Activated CD4-positive, alpha-beta T cell treated with anti-CD3 and anti-CD28 coated beads, Interleukin-2, amount 10 ng/mL, durations not matched to agents 7 days and 5 days (primary cell): ENCODE data around the gene OMG. TPM values are rescaled to one million over a fixed set of nuclear protein-coding genes. Genes with fewer than 3 reads are reported as not detected.
A peak's percentile ranks its signal among the peaks of the same experiment; 100 is the strongest.
"Not testable (repeated sequence)": the region's sequence is repeated elsewhere in the genome, so short reads cannot be mapped to it uniquely, and the experiment has no call there.

Source experiments
- CTCF ChIA-PET: fragments of 350-600 bp; sonication (Branson Sonifier 250); formaldehyde crosslinking; loops from one replicate; lab custom pipeline; 2021; ENCODE audit warnings: antibody characterized with exemption; lab: Charles Lee
- POLR2A ChIA-PET: fragments of 350-600 bp; sonication (Branson Sonifier 250); formaldehyde crosslinking; loops from one replicate; lab custom pipeline; 2021; ENCODE audit warnings: antibody characterized with exemption; lab: Charles Lee
- DNase-seq: peaks from one replicate; pipeline ENCODE4 v3.0.0-alpha.2; 2020
- H3K27ac Mint-ChIP-seq: one replicate; pipeline ENCODE4 v1.8.0; 2021; ENCODE audit warnings: mild to moderate bottlenecking, moderate library complexity, mixed read lengths
- H3K27me3 Mint-ChIP-seq: one replicate; pipeline ENCODE4 v1.8.0; 2021; ENCODE audit warnings: mixed read lengths
- H3K36me3 Mint-ChIP-seq: one replicate; pipeline ENCODE4 v1.8.0; 2021; ENCODE audit warnings: low read depth, mixed read lengths
- H3K4me1 Mint-ChIP-seq: one replicate; pipeline ENCODE4 v1.8.0; 2021; ENCODE audit warnings: mixed read lengths
- H3K4me3 Mint-ChIP-seq: one replicate; pipeline ENCODE4 v1.8.0; 2021; ENCODE audit warnings: mild to moderate bottlenecking, moderate library complexity, mixed read lengths
- H3K9me3 Mint-ChIP-seq: one replicate; pipeline ENCODE4 v1.8.0; 2021; ENCODE audit warnings: mixed read lengths
- total RNA-seq, 2 experiments: library from RNA; stranded (reverse); gene quantifications; one replicate each; pipeline ENCODE4 v1.2.3, GENCODE V29; 2021

The OMG gene
- total RNA-seq = under 1 TPM; 0.44 to 0.62 TPM

- H3K4me1 Mint-ChIP-seq = peaks cover 2% of the 10 kb centered on the region
- no peak for DNase-seq
- POLR2A ChIA-PET = no interaction called here
- CTCF ChIA-PET = no interaction called here
- no peaks in the 10 kb centered on the region for H3K27me3 Mint-ChIP-seq
- H3K4me3 Mint-ChIP-seq = no peak within 1 kb of the TSS
- H3K27ac Mint-ChIP-seq = no peak within 1 kb of the TSS
- no peaks in the 10 kb centered on the region for H3K9me3 Mint-ChIP-seq
- H3K36me3 Mint-ChIP-seq = peaks cover 6% of the 10 kb centered on the region
Observed at GRCh38 chr17:31297090-31297489, at the start of gene OMG. OMG (minus strand) TSS chr17:31297239; CDS start chr17:31296331, 908 bp downstream.

- H3K4me3 Mint-ChIP-seq, H3K36me3 Mint-ChIP-seq, DNase-seq, H3K27me3 Mint-ChIP-seq, H3K9me3 Mint-ChIP-seq, H3K27ac Mint-ChIP-seq, POLR2A ChIA-PET, H3K4me1 Mint-ChIP-seq: not testable (repeated sequence)
- CTCF ChIA-PET = interaction anchor here (2.4 kb wide), 1 partner anchor 11 kb away, joined by 7 read pairs; no protein-coding TSS in a partner anchor
Observed at GRCh38 chr17:31345191-31345747, 48.2 kb upstream of the OMG start.

GRCh38 chr17:31339906-31340661 lies 43.0 kb upstream of the OMG start:
- peaks cover 6% of the 10 kb centered on the region for H3K36me3 Mint-ChIP-seq
- H3K27me3 Mint-ChIP-seq = no peaks in the 10 kb centered on the region
- no peak overlapping the region for H3K27ac Mint-ChIP-seq
- no peak overlapping the region for H3K4me3 Mint-ChIP-seq
- ChIA-PET POLR2A (interaction anchor here (0.6 kb wide), 2 partner anchors 348 to 387 kb away, joined by 3 to 6 read pairs; no protein-coding TSS in a partner anchor), CTCF (interaction anchor here (0.6 to 1.6 kb wide), 4 partner anchors 9 to 516 kb away, joined by 3 read pairs; partner anchors contain the start of gene CRLF3)
- no peaks in the 10 kb centered on the region for H3K4me1 Mint-ChIP-seq
- DNase-seq = no peak
- no peaks in the 10 kb centered on the region for H3K9me3 Mint-ChIP-seq

GRCh38 chr17:31329221-31329620 lies 32.2 kb upstream of the OMG start:
- no peaks in the 10 kb centered on the region for H3K9me3 Mint-ChIP-seq
- POLR2A ChIA-PET = no interaction called here
- CTCF ChIA-PET = interaction anchor here (0.5 to 0.6 kb wide), 2 partner anchors 56 to 129 kb away, joined by 3 read pairs; no protein-coding TSS in a partner anchor

GRCh38 chr17:31328160-31328535 lies 31.1 kb upstream of the OMG start:
- CTCF ChIA-PET = no interaction called here
- POLR2A ChIA-PET = no interaction called here
- Mint-ChIP-seq H3K36me3 (peaks cover 13% of the 10 kb centered on the region), H3K4me3 (no peak overlapping the region), H3K27me3 (no peaks in the 10 kb centered on the region), H3K27ac (no peak overlapping the region), H3K4me1 (peaks cover 13% of the 10 kb centered on the region), H3K9me3 (no peaks in the 10 kb centered on the region)
- DNase-seq = no peak

More at GRCh38 chr17:31329221-31329620, 32.2 kb upstream of the OMG start:
- peaks cover 8% of the 10 kb centered on the region for H3K4me1 Mint-ChIP-seq
- H3K4me3 Mint-ChIP-seq = no peak overlapping the region
- H3K36me3 Mint-ChIP-seq = peaks cover 13% of the 10 kb centered on the region
- H3K27ac Mint-ChIP-seq = no peak overlapping the region
- H3K27me3 Mint-ChIP-seq = no peaks in the 10 kb centered on the region
- no peak for DNase-seq

GRCh38 chr17:31327534-31328159 lies 30.6 kb upstream of the OMG start:
- ChIA-PET POLR2A (no interaction called here), CTCF (no interaction called here)
- H3K9me3 Mint-ChIP-seq = no peaks in the 10 kb centered on the region
- H3K27ac Mint-ChIP-seq = no peak overlapping the region
- H3K36me3 Mint-ChIP-seq = peaks cover 13% of the 10 kb centered on the region
- DNase-seq = no peak
- H3K27me3 Mint-ChIP-seq = no peaks in the 10 kb centered on the region
- H3K4me1 Mint-ChIP-seq = peaks cover 16% of the 10 kb centered on the region
- H3K4me3 Mint-ChIP-seq = no peak overlapping the region

- Mint-ChIP-seq H3K4me1 (peaks cover 23% of the 10 kb centered on the region), H3K27me3 (no peaks in the 10 kb centered on the region), H3K4me3 (no peak overlapping the region), H3K9me3 (no peaks in the 10 kb centered on the region), H3K36me3 (peaks cover 31% of the 10 kb centered on the region), H3K27ac (peak overlapping the region; percentile 21)
- no peak for DNase-seq
- CTCF ChIA-PET = no interaction called here
- POLR2A ChIA-PET = no interaction called here
Observed at GRCh38 chr17:31323551-31323950, 26.5 kb upstream of the OMG start.

- Mint-ChIP-seq H3K27me3 (no peaks in the 10 kb centered on the region), H3K4me1 (peaks cover 25% of the 10 kb centered on the region), H3K36me3 (peaks cover 29% of the 10 kb centered on the region), H3K4me3 (peak overlapping the region; percentile 80), H3K9me3 (no peaks in the 10 kb centered on the region), H3K27ac (peak overlapping the region; percentile 94)
- DNase-seq = peak; percentile 44
- ChIA-PET CTCF (interaction anchor here (0.5 to 0.9 kb wide), 3 partner anchors 18 to 1251 kb away, joined by 3 to 4 read pairs (median 4); no protein-coding TSS in a partner anchor), POLR2A (interaction anchor here (1.0 kb wide), 1 partner anchor 10 kb away, joined by 8 read pairs; no protein-coding TSS in a partner anchor)
Observed at GRCh38 chr17:31321966-31322365, 24.9 kb upstream of the OMG start.

GRCh38 chr17:31321481-31321880 lies 24.4 kb upstream of the OMG start, which contains the start of gene EVI2A:
EVI2A (minus strand) TSS chr17:31321622; CDS start chr17:31319013, 2,609 bp downstream.
- Mint-ChIP-seq H3K4me1 (peaks cover 30% of the 10 kb centered on the region), H3K36me3 (peaks cover 29% of the 10 kb centered on the region), H3K4me3 (peak within 1 kb of the TSS; percentile 80), H3K9me3 (no peaks in the 10 kb centered on the region), H3K27ac (peak within 1 kb of the TSS; percentile 94), H3K27me3 (no peaks in the 10 kb centered on the region)
- ChIA-PET POLR2A (interaction anchor here (1.0 kb wide), 1 partner anchor 10 kb away, joined by 8 read pairs; no protein-coding TSS in a partner anchor), CTCF (interaction anchor here (0.5 kb wide), 1 partner anchor 1250 kb away, joined by 4 read pairs; no protein-coding TSS in a partner anchor)
- peak; percentile 90 for DNase-seq

GRCh38 chr17:31320791-31321190 lies 23.8 kb upstream of the OMG start:
- peak overlapping the region; percentile 94 for H3K27ac Mint-ChIP-seq
- peak overlapping the region; percentile 80 for H3K4me3 Mint-ChIP-seq
- DNase-seq = no peak
- peaks cover 32% of the 10 kb centered on the region for H3K36me3 Mint-ChIP-seq
- H3K4me1 Mint-ChIP-seq = peaks cover 37% of the 10 kb centered on the region
- POLR2A ChIA-PET = no interaction called here
- no peaks in the 10 kb centered on the region for H3K9me3 Mint-ChIP-seq
- CTCF ChIA-PET = no interaction called here
- H3K27me3 Mint-ChIP-seq = no peaks in the 10 kb centered on the region

GRCh38 chr17:31320241-31320640 lies 23.2 kb upstream of the OMG start:
- peak overlapping the region; percentile 80 for H3K4me3 Mint-ChIP-seq
- peak; percentile 29 for DNase-seq
- peaks cover 40% of the 10 kb centered on the region for H3K4me1 Mint-ChIP-seq
- peaks cover 35% of the 10 kb centered on the region for H3K36me3 Mint-ChIP-seq
- POLR2A ChIA-PET = interaction anchor here (1.6 kb wide), 1 partner anchor 9 kb away, joined by 26 read pairs; no protein-coding TSS in a partner anchor
- CTCF ChIA-PET = no interaction called here
- no peaks in the 10 kb centered on the region for H3K9me3 Mint-ChIP-seq
- no peaks in the 10 kb centered on the region for H3K27me3 Mint-ChIP-seq
- peak overlapping the region; percentile 94 for H3K27ac Mint-ChIP-seq

- H3K36me3 Mint-ChIP-seq = peaks cover 37% of the 10 kb centered on the region
- peaks cover 51% of the 10 kb centered on the region for H3K4me1 Mint-ChIP-seq
- no peaks in the 10 kb centered on the region for H3K9me3 Mint-ChIP-seq
- H3K27me3 Mint-ChIP-seq = no peaks in the 10 kb centered on the region
- H3K4me3 Mint-ChIP-seq = peak overlapping the region; percentile 80
- CTCF ChIA-PET = interaction anchor here (0.7 to 1.1 kb wide), 2 partner anchors 70 to 539 kb away, joined by 3 to 4 read pairs; no protein-coding TSS in a partner anchor
- peak; percentile 13 for DNase-seq
- peak overlapping the region; percentile 94 for H3K27ac Mint-ChIP-seq
- POLR2A ChIA-PET = interaction anchor here (1.6 kb wide), 1 partner anchor 8 kb away, joined by 26 read pairs; no protein-coding TSS in a partner anchor
Observed at GRCh38 chr17:31318851-31319661, 22.0 kb upstream of the OMG start.
